NB4 (cell line): ENCODE results near the gene POSTN.

Experiments
- DNase-seq: peaks from one replicate; pipeline ENCODE4 v3.0.0; 2010; ENCODE audit warnings: low read depth
- H3K4me3 ChIP-seq: one replicate; pipeline ENCODE4 v1.5.1; 2011; ENCODE audit warnings: mild to moderate bottlenecking, low read depth, low read length, moderate library complexity
- CTCF ChIP-seq: IDR thresholded peaks from one replicate; pipeline ENCODE4 v1.5.1; 2012; ENCODE audit warnings: low read depth, low read length
- MYC ChIP-seq: IDR thresholded peaks from 2 replicates; pipeline ENCODE4 v1.6.1; 2011; ENCODE audit warnings: low read depth, low read length
- POLR2A ChIP-seq: IDR thresholded peaks from 2 replicates; pipeline ENCODE4 v1.6.1; 2011; ENCODE audit warnings: mild to moderate bottlenecking; ENCODE audit not compliant: insufficient read length; ENCODE audit errors: extremely low read depth
- TF ChIP-seq, protein P1 (sequence below): IDR thresholded peaks from 2 replicates; pipeline ENCODE4 v1.6.1; 2011; ENCODE audit warnings: low read depth, low read length

Gene POSTN

DNA sequence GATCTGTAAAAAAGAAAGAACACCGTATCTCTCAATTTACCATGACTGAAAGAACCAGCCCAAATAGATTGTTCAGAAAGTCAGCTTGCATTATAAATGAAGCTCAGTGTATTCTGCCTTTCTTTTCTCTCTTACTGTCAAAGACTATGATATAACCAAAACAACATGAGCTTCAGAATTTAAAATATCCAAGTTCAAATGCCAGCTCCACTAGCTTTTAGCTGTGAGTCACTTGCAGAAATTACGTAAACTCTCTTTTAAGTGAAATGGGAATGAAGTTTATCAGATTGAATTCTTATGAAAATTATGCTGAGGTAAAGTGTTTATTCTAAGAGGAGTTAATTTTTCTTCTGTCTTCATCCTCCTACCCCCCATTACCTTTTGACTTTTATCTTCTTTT is 20.0 kb upstream of the POSTN start:
- H3K4me3 ChIP-seq, result no peak overlapping the region
- TF ChIP-seq POLR2A, result no peak
- TF ChIP-seq CTCF, result no peak
- TF ChIP-seq, protein P1, sequence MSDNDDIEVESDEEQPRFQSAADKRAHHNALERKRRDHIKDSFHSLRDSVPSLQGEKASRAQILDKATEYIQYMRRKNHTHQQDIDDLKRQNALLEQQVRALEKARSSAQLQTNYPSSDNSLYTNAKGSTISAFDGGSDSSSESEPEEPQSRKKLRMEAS, result no peak
- no peak for TF ChIP-seq MYC
- no peak for DNase-seq

DNA sequence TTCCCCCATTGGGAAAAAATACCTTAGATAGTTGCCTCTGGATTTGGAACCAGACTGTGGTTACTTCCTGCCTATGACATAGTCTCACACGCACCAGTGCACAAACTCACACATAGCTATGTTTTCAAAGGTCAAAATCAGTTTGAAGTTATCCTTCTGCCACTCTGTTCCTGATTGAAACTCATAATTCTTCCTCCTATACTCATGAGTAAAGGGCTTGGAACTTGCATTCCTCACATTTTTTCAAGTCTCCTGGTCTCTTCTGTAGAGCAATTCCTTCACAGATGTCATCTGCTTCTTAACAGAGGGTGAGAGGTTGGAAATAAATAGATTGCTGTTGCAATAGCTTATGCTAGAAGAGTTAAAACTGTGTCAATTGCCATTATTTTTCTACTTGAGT is 18.6 kb upstream of the POSTN start:
- DNase-seq, result no peak
- no peak for TF ChIP-seq POLR2A
- TF ChIP-seq, protein P1, result no peak
- TF ChIP-seq CTCF, result no peak
- TF ChIP-seq MYC, result no peak
- no peak overlapping the region for H3K4me3 ChIP-seq

DNA sequence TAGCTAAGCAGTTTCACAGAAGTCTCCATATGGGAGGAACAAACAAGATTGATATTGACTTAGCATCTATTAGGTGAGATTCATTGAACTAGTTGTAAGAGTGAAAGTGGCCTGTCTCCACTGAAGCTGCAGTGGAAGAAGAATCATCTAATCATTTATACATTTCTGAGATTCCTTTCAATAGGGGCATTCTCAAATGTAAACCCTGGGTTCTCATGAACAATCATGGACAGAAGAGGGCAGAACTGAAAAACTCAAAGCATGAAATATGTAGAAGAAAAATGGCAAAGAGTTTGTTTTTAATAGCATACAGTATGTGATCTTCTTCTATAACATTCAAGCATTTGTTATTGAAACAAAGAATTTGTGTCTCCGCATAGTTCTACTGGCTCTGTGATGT is 17.6 kb upstream of the POSTN start:
- DNase-seq, result no peak
- no peak overlapping the region for H3K4me3 ChIP-seq
- TF ChIP-seq CTCF (no peak), MYC (no peak), POLR2A (no peak)
- TF ChIP-seq, protein P1, result no peak

DNA sequence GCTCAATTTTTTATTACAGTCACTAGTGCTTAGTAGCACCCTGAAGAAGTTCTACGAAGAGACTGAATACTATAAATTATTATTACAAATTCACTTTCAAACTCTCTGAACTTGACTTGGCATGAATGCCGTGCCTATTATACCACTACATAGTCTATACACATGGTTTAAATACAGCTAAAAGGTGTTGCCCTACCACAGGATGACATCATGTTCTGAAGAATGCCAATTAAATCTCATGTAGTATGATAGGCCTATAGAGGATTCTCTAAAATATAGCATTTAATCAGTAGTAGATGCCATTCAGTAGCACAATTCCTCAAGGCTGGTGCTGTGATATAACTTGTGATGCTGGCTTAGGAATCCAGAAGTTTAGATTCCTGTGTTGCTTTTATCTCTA is 16.7 kb upstream of the POSTN start:
- H3K4me3 ChIP-seq, result no peak overlapping the region
- TF ChIP-seq, protein P1, result no peak
- TF ChIP-seq CTCF (no peak), POLR2A (no peak), MYC (no peak)
- no peak for DNase-seq

DNA sequence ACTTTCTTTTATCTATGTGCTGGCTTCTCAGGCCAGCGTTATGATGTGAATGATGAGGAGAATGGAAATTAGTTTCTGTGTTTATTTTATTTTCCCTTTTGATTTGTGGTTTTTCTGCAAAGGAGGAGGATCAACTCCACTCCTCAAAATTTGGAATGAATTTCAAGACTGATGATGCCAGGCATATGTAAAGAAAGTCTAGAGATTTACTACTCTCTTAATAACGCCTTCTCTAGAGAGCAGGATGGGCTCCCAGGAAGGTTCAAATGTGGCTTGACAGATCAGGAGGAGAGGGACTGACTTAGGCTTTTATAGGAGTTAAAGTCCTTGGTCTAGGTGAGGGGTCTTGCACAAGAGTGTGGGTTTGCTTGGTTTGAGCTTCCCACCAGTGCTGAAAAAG is 15.1 kb upstream of the POSTN start:
- no peak overlapping the region for H3K4me3 ChIP-seq
- no peak for DNase-seq
- TF ChIP-seq POLR2A (no peak), MYC (no peak), CTCF (no peak)
- TF ChIP-seq, protein P1, result no peak

DNA sequence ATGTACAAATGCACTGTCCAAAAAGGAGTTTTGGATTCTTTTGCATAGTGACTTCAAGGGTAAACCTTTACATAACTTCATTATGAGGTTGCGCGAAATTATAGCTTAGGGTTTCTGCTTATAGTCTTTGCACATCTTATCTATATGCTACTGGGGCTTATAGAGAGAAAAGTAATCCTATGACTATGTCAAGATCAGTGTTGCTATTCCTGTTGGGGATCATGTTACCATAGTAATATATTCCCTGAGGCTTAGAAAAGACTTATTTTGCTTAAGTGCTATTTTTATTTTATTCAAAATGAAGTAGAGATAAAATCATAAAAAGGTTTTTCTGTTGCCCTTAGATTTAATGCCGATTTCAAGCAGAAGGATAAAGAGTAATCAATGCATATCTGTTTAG is 14.7 kb upstream of the POSTN start:
- H3K4me3 ChIP-seq, result no peak overlapping the region
- DNase-seq, result no peak

More for the DNA sequence above, 14.7 kb upstream of the POSTN start:
- TF ChIP-seq POLR2A (no peak), MYC (no peak), CTCF (no peak)
- TF ChIP-seq, protein P1, result no peak
